HepG2 (cell line): Measurements from ENCODE around the gene KISS1R. TPM values are rescaled to one million over a fixed set of nuclear protein-coding genes. Genes with fewer than 3 reads are reported as not detected.

Experiments
- ARNTL ChIP-seq: sonication (generic); formaldehyde crosslinking; IDR thresholded peaks from 2 replicates; pipeline ENCODE4 v1.4.0; 2020; ENCODE audit warnings: mild to moderate bottlenecking, missing genetic modification reagents
- HIVEP1 ChIP-seq: sonication (generic); formaldehyde crosslinking; IDR thresholded peaks from 2 replicates; pipeline ENCODE4 v1.4.0; 2020; ENCODE audit warnings: mild to moderate bottlenecking, missing genetic modification reagents
- KDM3A ChIP-seq: IDR thresholded peaks from 2 replicates; pipeline ENCODE4 v1.6.1; 2018; ENCODE audit warnings: low read depth, missing compliant biosample characterization
- MIER3 ChIP-seq: IDR thresholded peaks from 2 replicates; pipeline ENCODE4 v1.6.1; 2016; ENCODE audit warnings: missing compliant biosample characterization, borderline replicate concordance
- NAIF1 ChIP-seq: sonication (generic); formaldehyde crosslinking; IDR thresholded peaks from 2 replicates; pipeline ENCODE4 v1.5.0; 2020; ENCODE audit warnings: mild to moderate bottlenecking, missing genetic modification reagents, borderline replicate concordance
- TRIM24 ChIP-seq: sonication (generic); formaldehyde crosslinking; IDR thresholded peaks from 2 replicates; pipeline ENCODE4 v1.8.0; 2022; ENCODE audit warnings: mild to moderate bottlenecking, missing genetic modification reagents
- ZBTB21 ChIP-seq: sonication (generic); formaldehyde crosslinking; IDR thresholded peaks from 2 replicates; pipeline ENCODE4 v1.4.0; 2020; ENCODE audit warnings: missing genetic modification reagents
- ZFP82 ChIP-seq: sonication (generic); formaldehyde crosslinking; IDR thresholded peaks from 2 replicates; pipeline ENCODE4 v1.5.1; 2020; ENCODE audit warnings: mild to moderate bottlenecking, missing genetic modification reagents, borderline replicate concordance
- ZNF264 ChIP-seq: sonication (generic); formaldehyde crosslinking; IDR thresholded peaks from 2 replicates; pipeline ENCODE4 v1.4.0; 2020; ENCODE audit warnings: missing genetic modification reagents
- ZNF331 ChIP-seq: sonication (generic); formaldehyde crosslinking; IDR thresholded peaks from 2 replicates; pipeline ENCODE4 v1.4.0; 2020; ENCODE audit warnings: missing genetic modification reagents
- ZNF33B ChIP-seq: sonication (generic); formaldehyde crosslinking; IDR thresholded peaks from 2 replicates; pipeline ENCODE4 v1.5.1; 2020; ENCODE audit warnings: mild to moderate bottlenecking, missing genetic modification reagents
- ZNF552 ChIP-seq: sonication (generic); formaldehyde crosslinking; IDR thresholded peaks from 2 replicates; pipeline ENCODE4 v1.9.0; 2022; ENCODE audit warnings: missing genetic modification reagents, mild to moderate bottlenecking, borderline replicate concordance
- ZNF605 ChIP-seq: sonication (generic); formaldehyde crosslinking; IDR thresholded peaks from 2 replicates; pipeline ENCODE4 v1.8.0; 2022; ENCODE audit warnings: mild to moderate bottlenecking, missing genetic modification reagents
- polyA plus RNA-seq, 8 experiments: library from polyadenylated mRNA; depleted of rRNA in 3 of 8; stranded (reverse) in 7 of 8; unstranded in 1 of 8; fragments of >200 nt; fragmentation: Illumina TruSeq in 4 of 8; extraction: Trizol in 4 of 8; gene quantifications; 2 replicates each; pipeline versions ENCODE4 v1.2.1 to v1.2.3, GENCODE V29; 2011 to 2016; ENCODE audit warnings: low read depth in 4 of 8, missing spikeins in 1 of 8, mixed read lengths in 1 of 8; ENCODE audit not compliant: insufficient read depth in 1 of 8
- total RNA-seq, 5 experiments: library from RNA; depleted of rRNA; stranded (reverse); fragments of >200 nt; fragmentation: Illumina TruSeq; extraction: Trizol; gene quantifications; 2 replicates each; pipeline ENCODE4 v1.2.3, GENCODE V29; 2016; ENCODE audit warnings: low read depth in 1 of 5
- TF ChIP-seq, protein P1 (sequence below), 2 experiments: fragments of 450-650 bp in 1 of 2; sonication (generic) in 1 of 2; formaldehyde crosslinking in 1 of 2; IDR thresholded peaks; 2 replicates each; pipeline versions ENCODE4 v1.6.1 to v1.8.0; 2016 to 2022; ENCODE audit warnings: antibody characterized with exemption in 1 of 2, mild to moderate bottlenecking in 1 of 2, missing genetic modification reagents in 1 of 2
- TF ChIP-seq, protein P2 (sequence below): sonication (generic); formaldehyde crosslinking; conservative IDR thresholded peaks from 2 replicates; pipeline ENCODE4 v1.8.1; 2023; ENCODE audit warnings: missing genetic modification reagents
- TF ChIP-seq, protein P3 (sequence below): sonication (generic); formaldehyde crosslinking; IDR thresholded peaks from 2 replicates; pipeline ENCODE4 v1.9.0; 2021; ENCODE audit warnings: missing genetic modification reagents, borderline replicate concordance
- TF ChIP-seq, protein P4 (sequence below): sonication (generic); formaldehyde crosslinking; IDR thresholded peaks from 2 replicates; pipeline ENCODE4 v1.4.0; 2020; ENCODE audit warnings: mild to moderate bottlenecking, missing genetic modification reagents

The KISS1R gene
- total and polyA plus RNA-seq, 2 of the 13 experiments (the other 11 are each of a cell fraction or from before 2014, with no cell fraction given), result 1.1 to 10.2 TPM

DNA sequence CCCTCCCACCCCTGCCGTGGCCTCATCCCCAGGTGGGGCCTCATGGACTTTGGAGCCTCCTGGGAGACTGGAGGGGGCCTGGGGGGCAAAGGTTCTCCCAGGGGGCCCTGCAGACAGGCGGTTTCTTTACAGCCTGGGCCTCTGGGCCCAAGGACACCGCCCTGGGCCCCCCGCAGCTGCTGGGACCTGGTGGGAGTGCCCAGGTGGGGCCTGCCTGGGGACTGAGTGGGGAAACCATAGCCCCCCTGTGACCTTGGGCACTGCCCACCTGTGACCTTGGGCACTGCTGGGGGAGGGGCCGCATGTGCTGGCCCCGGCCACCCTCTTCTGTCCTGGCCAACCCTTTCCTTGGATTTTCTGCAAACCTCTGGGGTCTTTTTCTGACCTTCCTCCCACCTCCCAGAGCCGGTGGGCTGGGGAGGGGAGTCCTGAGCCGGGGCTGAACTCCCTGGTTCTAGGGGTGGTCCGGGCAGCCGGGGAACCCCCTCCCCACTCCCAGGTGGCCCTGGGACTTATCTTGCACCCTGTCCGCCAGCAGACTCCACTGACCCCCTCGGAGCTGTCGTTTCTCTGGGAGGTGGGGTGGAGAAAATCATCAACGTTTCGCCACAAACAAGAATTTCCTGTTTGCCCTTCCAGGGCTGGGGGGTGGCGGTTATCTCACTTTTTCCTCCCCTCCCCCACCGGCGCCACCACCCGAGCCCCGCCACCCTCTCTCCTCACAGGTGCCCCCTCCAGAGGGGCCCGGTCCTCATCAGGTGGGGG, 35.7 kb downstream of the KISS1R start (continued):
- TF ChIP-seq, protein P1, sequence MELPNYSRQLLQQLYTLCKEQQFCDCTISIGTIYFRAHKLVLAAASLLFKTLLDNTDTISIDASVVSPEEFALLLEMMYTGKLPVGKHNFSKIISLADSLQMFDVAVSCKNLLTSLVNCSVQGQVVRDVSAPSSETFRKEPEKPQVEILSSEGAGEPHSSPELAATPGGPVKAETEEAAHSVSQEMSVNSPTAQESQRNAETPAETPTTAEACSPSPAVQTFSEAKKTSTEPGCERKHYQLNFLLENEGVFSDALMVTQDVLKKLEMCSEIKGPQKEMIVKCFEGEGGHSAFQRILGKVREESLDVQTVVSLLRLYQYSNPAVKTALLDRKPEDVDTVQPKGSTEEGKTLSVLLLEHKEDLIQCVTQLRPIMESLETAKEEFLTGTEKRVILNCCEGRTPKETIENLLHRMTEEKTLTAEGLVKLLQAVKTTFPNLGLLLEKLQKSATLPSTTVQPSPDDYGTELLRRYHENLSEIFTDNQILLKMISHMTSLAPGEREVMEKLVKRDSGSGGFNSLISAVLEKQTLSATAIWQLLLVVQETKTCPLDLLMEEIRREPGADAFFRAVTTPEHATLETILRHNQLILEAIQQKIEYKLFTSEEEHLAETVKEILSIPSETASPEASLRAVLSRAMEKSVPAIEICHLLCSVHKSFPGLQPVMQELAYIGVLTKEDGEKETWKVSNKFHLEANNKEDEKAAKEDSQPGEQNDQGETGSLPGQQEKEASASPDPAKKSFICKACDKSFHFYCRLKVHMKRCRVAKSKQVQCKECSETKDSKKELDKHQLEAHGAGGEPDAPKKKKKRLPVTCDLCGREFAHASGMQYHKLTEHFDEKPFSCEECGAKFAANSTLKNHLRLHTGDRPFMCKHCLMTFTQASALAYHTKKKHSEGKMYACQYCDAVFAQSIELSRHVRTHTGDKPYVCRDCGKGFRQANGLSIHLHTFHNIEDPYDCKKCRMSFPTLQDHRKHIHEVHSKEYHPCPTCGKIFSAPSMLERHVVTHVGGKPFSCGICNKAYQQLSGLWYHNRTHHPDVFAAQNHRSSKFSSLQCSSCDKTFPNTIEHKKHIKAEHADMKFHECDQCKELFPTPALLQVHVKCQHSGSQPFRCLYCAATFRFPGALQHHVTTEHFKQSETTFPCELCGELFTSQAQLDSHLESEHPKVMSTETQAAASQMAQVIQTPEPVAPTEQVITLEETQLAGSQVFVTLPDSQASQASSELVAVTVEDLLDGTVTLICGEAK (IDR thresholded peaks at IDR 0.05), result no peak
- TF ChIP-seq, protein P1 (CRISPR knock-in tag; IDR thresholded peaks at IDR 0.05), result peak; percentile 64
- TF ChIP-seq ARNTL (CRISPR knock-in tag) (peak; percentile 89), ZFP82 (CRISPR knock-in tag) (peak; percentile 35; the same call in 1 of the 2 replicates), TRIM24 (CRISPR knock-in tag) (peak; percentile 17; the same call in 1 of the 2 replicates), ZNF331 (CRISPR knock-in tag) (no peak; the same call in none of the 2 replicates), HIVEP1 (CRISPR knock-in tag) (peak; percentile 98), ZNF264 (CRISPR knock-in tag) (peak; percentile 83), NAIF1 (no peak), ZNF605 (CRISPR knock-in tag) (peak; percentile 68; the same call in 1 of the 2 replicates), ZNF33B (CRISPR knock-in tag) (peak; percentile 41; the same call in 1 of the 2 replicates), MIER3 (CRISPR knock-in tag) (peak; percentile 98), KDM3A (CRISPR knock-in tag) (peak; percentile 94), ZBTB21 (no peak), ZNF552 (CRISPR knock-in tag) (peak; percentile 52; the same call in 1 of the 2 replicates)
- TF ChIP-seq, protein P2, sequence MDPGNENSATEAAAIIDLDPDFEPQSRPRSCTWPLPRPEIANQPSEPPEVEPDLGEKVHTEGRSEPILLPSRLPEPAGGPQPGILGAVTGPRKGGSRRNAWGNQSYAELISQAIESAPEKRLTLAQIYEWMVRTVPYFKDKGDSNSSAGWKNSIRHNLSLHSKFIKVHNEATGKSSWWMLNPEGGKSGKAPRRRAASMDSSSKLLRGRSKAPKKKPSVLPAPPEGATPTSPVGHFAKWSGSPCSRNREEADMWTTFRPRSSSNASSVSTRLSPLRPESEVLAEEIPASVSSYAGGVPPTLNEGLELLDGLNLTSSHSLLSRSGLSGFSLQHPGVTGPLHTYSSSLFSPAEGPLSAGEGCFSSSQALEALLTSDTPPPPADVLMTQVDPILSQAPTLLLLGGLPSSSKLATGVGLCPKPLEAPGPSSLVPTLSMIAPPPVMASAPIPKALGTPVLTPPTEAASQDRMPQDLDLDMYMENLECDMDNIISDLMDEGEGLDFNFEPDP, result no peak
- TF ChIP-seq, protein P3, sequence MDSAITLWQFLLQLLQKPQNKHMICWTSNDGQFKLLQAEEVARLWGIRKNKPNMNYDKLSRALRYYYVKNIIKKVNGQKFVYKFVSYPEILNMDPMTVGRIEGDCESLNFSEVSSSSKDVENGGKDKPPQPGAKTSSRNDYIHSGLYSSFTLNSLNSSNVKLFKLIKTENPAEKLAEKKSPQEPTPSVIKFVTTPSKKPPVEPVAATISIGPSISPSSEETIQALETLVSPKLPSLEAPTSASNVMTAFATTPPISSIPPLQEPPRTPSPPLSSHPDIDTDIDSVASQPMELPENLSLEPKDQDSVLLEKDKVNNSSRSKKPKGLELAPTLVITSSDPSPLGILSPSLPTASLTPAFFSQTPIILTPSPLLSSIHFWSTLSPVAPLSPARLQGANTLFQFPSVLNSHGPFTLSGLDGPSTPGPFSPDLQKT, result no peak
- TF ChIP-seq, protein P4, sequence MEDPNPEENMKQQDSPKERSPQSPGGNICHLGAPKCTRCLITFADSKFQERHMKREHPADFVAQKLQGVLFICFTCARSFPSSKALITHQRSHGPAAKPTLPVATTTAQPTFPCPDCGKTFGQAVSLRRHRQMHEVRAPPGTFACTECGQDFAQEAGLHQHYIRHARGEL (CRISPR knock-in tag), result no peak
